ENCODE measurements around the gene HUS1B. TPM values are rescaled to one million over a fixed set of nuclear protein-coding genes. Genes with fewer than 3 reads are reported as not detected.

HUS1B gene
- total and polyA plus RNA-seq, 2 of the 8 experiments (the other 6 are each of a cell fraction or from before 2014, with no cell fraction given) = 0.48 to 1.1 TPM

DNA sequence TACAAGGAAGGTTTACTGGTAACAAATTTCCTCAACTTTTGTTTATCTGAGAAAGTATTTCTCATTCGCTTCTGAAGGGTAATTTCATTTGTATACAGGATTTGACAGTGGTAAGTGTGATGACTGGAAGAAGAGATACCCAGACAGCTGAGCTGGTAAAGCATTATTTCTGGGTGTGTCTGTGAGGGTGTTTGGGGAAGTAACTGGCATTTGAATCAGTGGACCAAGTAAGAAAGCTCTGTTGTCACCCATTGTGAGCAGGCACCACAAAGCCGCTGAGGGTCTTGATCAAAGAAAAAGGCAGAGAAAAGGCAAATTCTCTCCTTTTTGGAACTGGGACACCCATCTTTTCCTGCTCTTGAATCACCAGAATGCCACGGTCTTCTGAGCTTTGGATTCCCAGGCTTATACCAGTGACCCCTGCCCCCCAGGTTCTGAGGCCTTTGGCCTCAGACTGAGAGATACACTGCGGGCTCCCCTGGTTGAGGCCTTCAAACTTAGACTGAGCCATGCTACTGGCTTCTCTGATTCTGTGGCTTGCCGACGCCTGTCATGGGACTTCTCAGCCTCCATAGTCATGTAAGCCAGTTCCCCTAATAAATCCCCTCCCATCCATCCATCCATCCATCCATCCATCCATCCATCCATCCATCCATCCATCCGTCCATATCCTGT is 10.5 kb upstream of the HUS1B start (continued):
- TF ChIP-seq TBP (IDR thresholded peaks at IDR 0.05; ENCODE audit: low read depth, low read length) (no peak), CHD1 (IDR thresholded peaks at IDR 0.05; ENCODE audit: low read depth, low read length) (no peak)
